HepG2 (cell line): Measurements from ENCODE around the gene FETUB. TPM values are rescaled to one million over a fixed set of nuclear protein-coding genes. Genes with fewer than 3 reads are reported as not detected.

Experiments
- ARID3A ChIP-seq: IDR thresholded peaks from 2 replicates; pipeline ENCODE4 v1.6.1; 2012; ENCODE audit warnings: low read depth, low read length, improper control_type of control experiment
- CERS6 ChIP-seq: sonication (generic); formaldehyde crosslinking; IDR thresholded peaks from 2 replicates; pipeline ENCODE4 v1.5.0; 2020; ENCODE audit warnings: missing genetic modification reagents
- FOXJ3 ChIP-seq: sonication (generic); formaldehyde crosslinking; IDR thresholded peaks from 2 replicates; pipeline ENCODE4 v1.4.0; 2020; ENCODE audit warnings: missing genetic modification reagents, mild to moderate bottlenecking, borderline replicate concordance
- HNF1B ChIP-seq: sonication (generic); formaldehyde crosslinking; IDR thresholded peaks from 2 replicates; pipeline ENCODE4 v1.5.1; 2020; ENCODE audit warnings: mild to moderate bottlenecking, moderate library complexity, missing genetic modification reagents
- KLF15 ChIP-seq: sonication (generic); formaldehyde crosslinking; IDR thresholded peaks from 2 replicates; pipeline ENCODE4 v1.8.1; 2023; ENCODE audit warnings: borderline replicate concordance, mild to moderate bottlenecking, inconsistent platforms, missing genetic modification reagents, mixed read lengths
- NR2F6 ChIP-seq, 2 experiments: IDR thresholded peaks; 2 replicates each; pipeline ENCODE4 v1.6.1; 2016; ENCODE audit warnings: antibody characterized with exemption in 1 of 2, mild to moderate bottlenecking in 1 of 2
- PCBP1 ChIP-seq: fragments of 200-400 bp; formaldehyde crosslinking; IDR thresholded peaks from 2 replicates; pipeline ENCODE4 v1.6.1; 2017; ENCODE audit warnings: mild to moderate bottlenecking, low read depth, low read length, borderline replicate concordance
- SMAD9 ChIP-seq: sonication (generic); formaldehyde crosslinking; IDR thresholded peaks from 2 replicates; pipeline ENCODE4 v1.5.1; 2020; ENCODE audit warnings: mild to moderate bottlenecking, missing genetic modification reagents
- SNAPC4 ChIP-seq: sonication (generic); formaldehyde crosslinking; IDR thresholded peaks from 2 replicates; pipeline ENCODE4 v1.4.0; 2020; ENCODE audit warnings: mild to moderate bottlenecking, missing genetic modification reagents
- ZBTB34 ChIP-seq: sonication (generic); formaldehyde crosslinking; IDR thresholded peaks from 2 replicates; pipeline ENCODE4 v1.8.0; 2022; ENCODE audit warnings: mild to moderate bottlenecking, missing genetic modification reagents
- ZNF280B ChIP-seq: sonication (generic); formaldehyde crosslinking; IDR thresholded peaks from 2 replicates; pipeline ENCODE4 v1.5.0; 2020; ENCODE audit warnings: missing genetic modification reagents, mild to moderate bottlenecking, borderline replicate concordance
- ZNF75D ChIP-seq: sonication (generic); formaldehyde crosslinking; IDR thresholded peaks from 2 replicates; pipeline ENCODE4 v1.8.1; 2023; ENCODE audit warnings: missing genetic modification reagents, mild to moderate bottlenecking, borderline replicate concordance
- ZNF773 ChIP-seq: sonication (generic); formaldehyde crosslinking; IDR thresholded peaks from 2 replicates; pipeline ENCODE4 v1.4.0; 2020; ENCODE audit warnings: missing genetic modification reagents, borderline replicate concordance
- polyA plus RNA-seq, 8 experiments: library from polyadenylated mRNA; depleted of rRNA in 3 of 8; stranded (reverse) in 7 of 8; unstranded in 1 of 8; fragments of >200 nt; fragmentation: Illumina TruSeq in 4 of 8; extraction: Trizol in 4 of 8; gene quantifications; 2 replicates each; pipeline versions ENCODE4 v1.2.1 to v1.2.3, GENCODE V29; 2011 to 2016; ENCODE audit warnings: low read depth in 4 of 8, missing spikeins in 1 of 8, mixed read lengths in 1 of 8; ENCODE audit not compliant: insufficient read depth in 1 of 8
- total RNA-seq, 5 experiments: library from RNA; depleted of rRNA; stranded (reverse); fragments of >200 nt; fragmentation: Illumina TruSeq; extraction: Trizol; gene quantifications; 2 replicates each; pipeline ENCODE4 v1.2.3, GENCODE V29; 2016; ENCODE audit warnings: low read depth in 1 of 5

The FETUB gene
- total and polyA plus RNA-seq, 2 of the 13 experiments (the other 11 are each of a cell fraction or from before 2014, with no cell fraction given) = 2.1 to 4.4 TPM

GRCh38 chr3:186617036-186617946 is 22.9 kb upstream of the FETUB start (continued):
- no peak for TF ChIP-seq ARID3A
- TF ChIP-seq SMAD9 = no peak
- no peak; the same call in 1 of the 2 replicates for TF ChIP-seq FOXJ3 (CRISPR knock-in tag)
- no peak for TF ChIP-seq CERS6 (CRISPR knock-in tag)
- TF ChIP-seq HNF1B (CRISPR knock-in tag) = peak; percentile 70
- TF ChIP-seq KLF15 (CRISPR knock-in tag) = no peak; the same call in 1 of the 2 replicates
- no peak for TF ChIP-seq PCBP1
- TF ChIP-seq SNAPC4 = peak; percentile 37; the same call in 1 of the 2 replicates
- TF ChIP-seq ZNF75D = no peak
- TF ChIP-seq NR2F6 (IDR thresholded peaks at IDR 0.05) = no peak
- no peak for TF ChIP-seq NR2F6 (CRISPR knock-in tag; IDR thresholded peaks at IDR 0.05)
- TF ChIP-seq ZNF773 = no peak
- no peak; the same call in 1 of the 2 replicates for TF ChIP-seq ZNF280B (CRISPR knock-in tag)
- 0 out of 2 replicates have a peak, but pooled peaks have one; percentile 59 for TF ChIP-seq ZBTB34 (CRISPR knock-in tag)
